ENCODE results near the gene RERE. TPM values are rescaled to one million over a fixed set of nuclear protein-coding genes. Genes with fewer than 3 reads are reported as not detected.
A peak's percentile ranks its signal among the peaks of the same experiment; 100 is the strongest.

The RERE gene
- total RNA-seq, 1 donor from 2014 or later = 114 TPM

GRCh38 chr1:8326265-8326664, 491.2 kb downstream of the RERE start:
- intact Hi-C loops (cut with DNase I) = no loop called here
- ATAC-seq (ENCODE audit: poor library complexity) = no peak
- DNase-seq = no peak

GRCh38 chr1:8325771-8326170, 491.7 kb downstream of the RERE start:
- ATAC-seq (ENCODE audit: poor library complexity) = no peak
- no peak for DNase-seq
- intact Hi-C loops (cut with DNase I) = no loop called here

DNA sequence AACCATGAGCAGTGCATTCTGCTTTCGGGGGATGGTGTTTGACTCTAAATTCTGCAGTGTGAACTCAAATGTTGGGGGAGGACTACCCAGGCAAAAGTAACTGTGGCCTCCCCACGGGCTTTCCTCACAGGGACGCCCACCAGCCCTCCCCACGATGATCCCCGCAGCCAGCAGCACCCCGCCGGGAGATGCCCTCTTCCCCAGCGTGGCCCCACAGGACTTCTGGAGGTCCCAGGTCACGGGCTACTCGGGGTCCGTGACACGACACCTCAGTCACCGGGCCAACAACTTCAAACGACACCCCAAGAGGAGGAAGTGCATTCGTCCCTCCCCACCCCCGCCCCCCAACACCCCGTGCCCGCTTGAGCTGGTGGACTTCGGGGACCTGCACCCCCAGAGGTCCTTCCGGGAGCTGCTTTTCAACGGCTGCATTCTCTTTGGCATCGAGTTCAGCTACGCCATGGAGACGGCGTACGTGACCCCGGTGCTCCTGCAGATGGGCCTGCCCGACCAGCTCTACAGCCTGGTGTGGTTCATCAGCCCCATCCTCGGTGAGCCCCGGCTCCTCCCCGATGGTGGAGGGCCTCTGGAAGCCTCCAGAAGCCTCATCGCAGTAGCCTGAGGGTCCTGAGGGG, 493.1 kb downstream of the RERE start:
- intact Hi-C loops (cut with DNase I) = no loop called here
- ATAC-seq (ENCODE audit: poor library complexity) (no peak), DNase-seq (no peak)

DNA sequence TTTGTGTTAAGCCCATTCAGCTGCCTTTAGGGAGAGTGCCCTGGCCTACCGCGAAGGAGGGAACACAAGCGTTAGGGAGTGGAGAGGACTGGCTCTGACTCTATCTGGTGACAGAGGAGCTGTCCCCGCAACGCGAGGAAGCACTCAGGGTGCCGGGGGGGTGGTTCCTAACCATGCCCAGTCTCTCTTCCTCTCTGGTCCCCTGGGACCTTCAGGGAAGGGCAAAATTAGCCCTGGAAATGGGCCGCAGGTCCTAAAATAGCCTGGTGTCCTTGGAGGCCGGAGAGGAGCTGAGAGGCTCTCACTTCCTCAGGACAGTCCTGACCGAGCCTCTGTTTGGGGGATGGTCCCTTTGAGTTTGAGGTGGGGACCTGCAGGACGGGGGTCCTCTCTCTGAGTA, 493.7 kb downstream of the RERE start:
- intact Hi-C loops (cut with DNase I) = no loop called here
- DNase-seq (peak; percentile 71), ATAC-seq (ENCODE audit: poor library complexity) (peak; percentile 85)

DNA sequence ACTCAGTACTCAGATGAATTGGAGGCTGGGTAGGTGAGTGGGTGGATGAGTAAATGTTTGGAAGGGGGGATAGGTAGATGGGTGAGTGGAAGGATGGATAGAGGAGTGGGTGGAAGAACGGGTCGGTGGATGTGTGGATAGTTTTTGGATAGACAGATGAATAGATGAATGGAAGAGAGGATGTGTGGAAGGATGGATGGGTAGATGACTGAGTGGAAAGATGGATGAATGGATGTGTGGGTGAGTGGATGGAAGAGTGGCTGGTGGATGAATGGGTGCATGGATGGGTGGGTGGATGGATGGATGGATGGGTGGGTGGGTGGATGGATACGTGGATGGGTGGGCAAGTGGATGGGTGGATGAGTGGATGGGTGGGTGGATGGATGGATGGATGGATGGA, 495.8 kb downstream of the RERE start:
- ATAC-seq (ENCODE audit: poor library complexity) = no peak

GRCh38 chr1:8318436-8318835, 499.0 kb downstream of the RERE start:
- ATAC-seq (ENCODE audit: poor library complexity) = no peak
- no peak for DNase-seq
- intact Hi-C loops (cut with DNase I) = loop anchor here (5.0 kb wide), 1 partner anchor 291 kb away; the partner anchor contains the start of gene ERRFI1

More for the DNA sequence above, 495.8 kb downstream of the RERE start:
- intact Hi-C loops (cut with DNase I) = no loop called here
- no peak for DNase-seq

- DNase-seq (peak; percentile 91), ATAC-seq (ENCODE audit: poor library complexity) (peak; percentile 92)
- intact Hi-C loops (cut with DNase I) = loop anchor here (5.0 kb wide), 1 partner anchor 291 kb away; the partner anchor contains the start of gene ERRFI1
These were observed 499.6 kb downstream of the RERE start, which contains the start of gene SLC45A1 for GRCh38 chr1:8317647-8318381. Gene SLC45A1, plus strand, starts transcription at chr1:8318114. Its CDS starts 6,216 bp downstream, at chr1:8324330.

DNA sequence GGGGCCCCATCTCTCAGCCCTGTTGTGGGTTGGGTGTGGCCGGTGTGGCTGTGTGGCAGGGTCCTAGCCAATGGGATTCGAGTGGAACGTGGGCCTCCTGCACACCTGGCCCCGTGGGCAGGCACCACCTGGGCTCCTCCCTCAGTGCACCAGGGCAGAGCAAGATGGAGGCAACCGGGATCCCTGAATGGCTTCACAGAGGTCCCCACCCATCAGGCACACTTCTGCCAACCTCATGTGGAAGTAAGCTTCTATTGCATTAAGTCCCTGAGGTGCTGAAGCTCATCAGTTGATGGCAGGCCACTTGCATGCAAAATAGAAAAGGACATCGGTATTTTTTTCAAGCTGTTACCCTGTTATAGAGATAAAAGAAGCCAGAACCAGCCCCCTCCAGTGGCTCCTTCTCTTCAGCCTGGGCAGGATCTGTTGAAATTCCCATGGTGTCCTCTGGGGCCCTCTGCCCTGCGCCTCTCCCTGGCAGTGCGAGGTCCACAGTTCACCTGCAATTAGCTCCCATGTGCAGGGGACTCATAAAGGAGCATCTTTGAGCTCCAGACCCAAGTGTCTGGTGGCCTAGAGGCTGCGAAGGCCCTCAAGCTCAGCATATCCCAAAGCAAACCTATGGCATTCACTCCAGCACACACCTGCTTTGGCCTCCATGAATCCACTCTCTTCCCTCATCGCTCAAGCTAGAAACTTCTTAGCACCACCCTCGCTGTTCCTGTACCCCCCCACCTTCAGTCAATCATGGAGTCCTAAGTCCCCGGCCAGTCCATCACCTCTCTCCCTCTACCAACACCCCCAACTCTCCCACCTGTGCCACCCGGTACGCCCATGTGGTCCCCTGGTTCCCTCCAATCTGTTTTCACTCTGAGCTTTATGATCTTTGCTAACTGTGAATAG, 501.6 kb downstream of the RERE start:
- intact Hi-C loops (cut with DNase I) = loop anchor here (5.0 kb wide), 1 partner anchor 289 kb away; the partner anchor contains the start of gene ERRFI1
- ATAC-seq (ENCODE audit: poor library complexity) (no peak), DNase-seq (no peak)

GRCh38 chr1:8314346-8315280, 502.8 kb downstream of the RERE start:
- ATAC-seq (ENCODE audit: poor library complexity) (peak; percentile 81), DNase-seq (peak; percentile 67)
- intact Hi-C loops (cut with DNase I) = loop anchor here (5.0 kb wide), 2 partner anchors 287 to 332 kb away; partner anchors contain the start of gene ERRFI1

DNA sequence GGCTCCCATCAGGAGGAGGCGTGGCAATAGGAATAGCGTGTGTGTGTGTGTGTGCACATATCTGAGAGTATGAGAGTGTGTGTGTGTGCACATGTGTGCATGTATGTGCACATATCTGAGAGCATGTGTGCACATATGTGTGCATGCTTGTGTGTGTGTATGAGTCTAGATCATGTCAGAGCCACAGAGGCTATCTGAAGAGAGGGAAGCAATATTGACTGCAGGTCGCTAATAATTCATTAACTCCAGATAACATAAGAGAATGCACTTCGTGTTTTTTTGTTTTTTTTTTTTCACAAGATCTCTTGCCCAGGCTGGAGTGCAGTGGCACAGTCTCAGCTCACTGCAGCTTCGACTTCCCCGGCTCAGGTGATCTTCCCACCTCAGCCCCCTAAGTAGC, 504.2 kb downstream of the RERE start:
- ATAC-seq (ENCODE audit: poor library complexity) = no peak
- DNase-seq = no peak
- intact Hi-C loops (cut with DNase I) = loop anchor here (5.0 kb wide), 1 partner anchor 331 kb away; no protein-coding TSS in a partner anchor

DNA sequence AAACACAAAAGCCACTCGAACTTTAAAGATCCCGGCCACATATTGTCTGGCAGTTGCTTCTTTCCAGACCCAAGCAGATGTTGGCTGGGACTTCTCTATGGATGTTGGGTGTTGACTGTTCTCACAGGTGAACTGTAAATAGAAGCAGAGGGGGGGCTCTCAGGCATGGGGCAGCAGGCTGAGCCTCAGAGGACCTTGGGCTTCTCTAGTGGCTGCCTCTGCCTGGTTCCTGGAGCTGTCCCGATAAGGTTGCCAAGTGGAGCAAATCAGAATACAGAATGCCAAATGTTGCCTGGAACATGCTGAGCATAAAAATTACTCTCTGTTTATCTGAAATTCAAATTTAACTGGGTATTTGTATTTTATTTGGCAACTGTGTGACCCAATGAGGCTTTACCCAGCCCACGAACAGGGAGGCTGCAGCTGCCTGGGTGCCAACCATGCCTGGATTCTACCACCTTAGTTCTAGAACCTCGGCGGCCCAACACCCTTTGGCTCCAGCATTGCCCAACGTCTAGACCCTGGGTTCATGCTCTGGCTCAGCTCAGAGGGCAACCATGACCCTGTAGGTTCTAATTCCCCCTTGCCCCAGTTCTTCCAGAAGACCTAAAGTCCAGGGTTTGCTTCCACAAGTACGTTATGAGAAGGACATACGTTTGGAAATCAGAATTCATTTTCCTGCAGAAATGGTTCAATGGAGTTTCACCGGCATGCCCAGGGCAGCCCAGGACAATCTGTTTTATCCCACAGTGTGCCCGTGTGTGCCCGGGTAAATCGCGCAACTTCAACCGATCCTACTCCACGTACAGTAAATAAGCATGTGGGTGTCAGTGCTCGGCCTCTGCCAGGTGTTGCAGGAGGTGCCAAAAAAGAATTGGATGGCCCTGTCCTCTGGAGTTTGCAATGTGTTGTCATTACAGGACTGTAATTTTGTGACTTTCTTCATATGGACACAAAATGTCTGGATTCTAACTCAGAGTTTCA, 504.9 kb downstream of the RERE start:
- intact Hi-C loops (cut with DNase I) = loop anchor here (5.0 kb wide), 1 partner anchor 330 kb away; no protein-coding TSS in a partner anchor
- DNase-seq (peak; percentile 60), ATAC-seq (ENCODE audit: poor library complexity) (peak; percentile 86)

- ATAC-seq (ENCODE audit: poor library complexity) = no peak
- DNase-seq = no peak
- intact Hi-C loops (cut with DNase I) = loop anchor here (5.0 kb wide), 1 partner anchor 329 kb away; no protein-coding TSS in a partner anchor
These were observed 506.2 kb downstream of the RERE start for GRCh38 chr1:8311068-8311718.

GRCh38 chr1:8307628-8308027, 509.8 kb downstream of the RERE start:
- no peak for DNase-seq
- intact Hi-C loops (cut with DNase I) = no loop called here
- ATAC-seq (ENCODE audit: poor library complexity) = peak; percentile 36

DNA sequence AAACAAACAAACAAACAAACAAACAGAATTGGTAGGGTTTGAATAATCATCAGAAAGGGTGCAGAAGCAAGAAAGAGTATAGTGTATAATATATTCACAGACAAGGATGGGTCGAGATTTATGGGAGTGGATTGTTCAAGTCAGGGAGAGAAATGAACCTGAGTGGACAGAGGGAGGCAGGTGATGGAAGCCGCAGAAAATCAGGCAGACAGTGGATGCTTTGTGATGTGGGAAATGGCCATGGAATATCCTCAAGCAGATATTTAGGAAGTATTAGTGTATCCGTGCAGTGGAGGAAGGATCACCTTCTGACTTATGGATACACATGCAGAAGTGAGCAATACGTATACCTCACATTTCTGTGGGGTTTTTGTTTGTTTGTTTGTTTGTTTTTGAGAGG, 513.6 kb downstream of the RERE start:
- ATAC-seq (ENCODE audit: poor library complexity) (no peak), DNase-seq (no peak)
- intact Hi-C loops (cut with DNase I) = no loop called here

DNA sequence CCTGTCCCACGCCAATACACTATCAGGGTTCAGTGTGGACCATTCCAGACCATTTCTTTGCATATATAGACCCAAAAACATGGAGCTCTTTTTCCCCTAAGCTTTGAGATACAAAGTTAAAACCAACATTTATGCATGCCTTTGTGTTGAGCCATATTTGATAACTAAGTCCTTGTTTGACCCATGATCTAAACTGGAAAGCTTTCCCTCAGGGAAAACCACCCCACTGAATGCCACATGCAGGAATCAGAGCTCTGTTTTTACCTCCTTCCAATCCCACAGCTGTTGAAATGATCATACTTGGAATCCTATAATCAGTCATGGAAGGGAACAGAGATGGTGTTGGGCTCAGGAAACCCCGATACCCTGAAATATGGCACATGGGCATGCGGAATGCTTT, 514.3 kb downstream of the RERE start:
- DNase-seq = no peak
- intact Hi-C loops (cut with DNase I) = no loop called here
- no peak for ATAC-seq (ENCODE audit: poor library complexity)
